ENCODE measurements around the gene BMPER. TPM values are rescaled to one million over a fixed set of nuclear protein-coding genes. Genes with fewer than 3 reads are reported as not detected.

Gene BMPER
- 28.0 and 32.6 TPM in 2 replicates for total RNA-seq

GRCh38 chr7:33905389-33906032, at the start of gene BMPER:
Gene BMPER (plus strand): TSS chr7:33905539. CDS start chr7:33905614, 75 bp downstream.

